AG09319 (cell line): ENCODE measurements around the gene RELB.

ENCODE experiments used
- DNase-seq: peaks from one replicate; pipeline ENCODE4 v3.0.0-alpha.2; 2010; ENCODE audit warnings: low read depth; ENCODE audit errors: extremely low read depth
- CTCF ChIP-seq: IDR thresholded peaks from 2 replicates; pipeline ENCODE4 v1.5.1; 2011; ENCODE audit warnings: low read depth, mild to moderate bottlenecking, inconsistent platforms, low read length, moderate library complexity

RELB gene

GRCh38 chr19:45078390-45079062 is 77.3 kb downstream of the RELB start:
- DNase-seq, result no peak
- no peak for TF ChIP-seq CTCF

- no peak for DNase-seq
- no peak; the same call in 1 of the 2 replicates for TF ChIP-seq CTCF
These were observed 78.0 kb downstream of the RELB start, which contains the start of gene GEMIN7 for GRCh38 chr19:45079063-45079910. Gene GEMIN7 (plus strand): TSS chr19:45079260. CDS start chr19:45090115, 10,855 bp downstream.

- DNase-seq, result no peak
- no peak for TF ChIP-seq CTCF
These were observed 78.7 kb downstream of the RELB start for GRCh38 chr19:45079911-45080370.

GRCh38 chr19:45082170-45082569 is 80.9 kb downstream of the RELB start:
- no peak for DNase-seq
- no peak for TF ChIP-seq CTCF

- no peak for DNase-seq
- no peak for TF ChIP-seq CTCF
These were observed 85.2 kb downstream of the RELB start for GRCh38 chr19:45086480-45086879.

GRCh38 chr19:45087531-45087930 is 86.3 kb downstream of the RELB start:
- no peak for DNase-seq
- no peak for TF ChIP-seq CTCF
